HepG2 (cell line): ENCODE data around the gene ZNF324B. TPM values are rescaled to one million over a fixed set of nuclear protein-coding genes. Genes with fewer than 3 reads are reported as not detected.

Experiments
- ATAC-seq: fragments of 200-7000 bp; cut with Tn5 transposase; 3 replicates; pipeline ENCODE4 v1.9.1; 2020; ENCODE audit warnings: mild to moderate bottlenecking, moderate library complexity
- BruUV-seq: library from RNA; stranded (reverse); fragments of 400-500 nt; replicated peaks from 2 replicates; lab custom pipeline; 2021; lab: Mats Ljungman, UMichigan
- CTCF ChIA-PET: fragments of 300-600 bp; formaldehyde crosslinking; extraction: SDS; loops from one replicate; lab custom pipeline; 2021; ENCODE audit warnings: low total read pairs, inconsistent platforms, low intra/inter-chr PET ratio; lab: Yijun Ruan, JAX
- POLR2A ChIA-PET: fragments of 350-600 bp; sonication (Branson Sonifier 250); formaldehyde crosslinking; loops from one replicate; lab custom pipeline; 2020; ENCODE audit warnings: antibody characterized with exemption, inconsistent platforms; lab: Yijun Ruan, JAX
- DNase-seq: peaks from one replicate; pipeline ENCODE4 v3.0.0-alpha.2; 2015; ENCODE audit warnings: low spot score
- FAIRE-seq: peaks from 3 replicates; lab custom pipeline; 2011; peaks lifted over from hg19 to GRCh38; lab: Jason Lieb, UNC
- H2AFZ ChIP-seq: one replicate; pipeline ENCODE4 v1.6.1; 2011; ENCODE audit warnings: low read length, inconsistent platforms
- H3K27ac ChIP-seq: fragments of 300-600 bp; 3 replicates; pipeline ENCODE4 v1.8.0; 2011; ENCODE audit warnings: mixed run types, mild to moderate bottlenecking, mixed read lengths, low read length, inconsistent platforms; ENCODE audit not compliant: insufficient read depth; ENCODE audit errors: extremely low read length
- H3K27me3 ChIP-seq, 2 experiments: fragments of 200-600 bp in 1 of 2; 2 replicates in 1 of 2; 3 replicates in 1 of 2; pipeline versions ENCODE4 v1.6.0 to v1.8.0; 2011; ENCODE audit warnings: low read length in 2 of 2, mild to moderate bottlenecking in 2 of 2, moderate library complexity in 2 of 2, inconsistent platforms in 1 of 2; ENCODE audit not compliant: insufficient read depth in 2 of 2, control insufficient read depth in 1 of 2
- H3K36me3 ChIP-seq, 2 experiments: fragments of 200-600 bp in 1 of 2; replicated peaks in 1 of 2; 2 replicates in 1 of 2; 3 replicates in 1 of 2; pipeline versions ENCODE4 v1.5.1 to v1.8.0; 2011; ENCODE audit warnings: low read length in 2 of 2, inconsistent platforms in 1 of 2; ENCODE audit not compliant: insufficient read depth in 2 of 2, control insufficient read depth in 1 of 2
- H3K4me1 ChIP-seq: 2 replicates; pipeline ENCODE4 v1.5.1; 2012; ENCODE audit warnings: low read length, inconsistent platforms; ENCODE audit not compliant: insufficient read depth
- H3K4me2 ChIP-seq: 2 replicates; pipeline ENCODE4 v1.6.0; 2011; ENCODE audit warnings: low read depth, low read length, inconsistent platforms
- H3K4me3 ChIP-seq, 3 experiments: fragments of 200-600 bp in 1 of 3; sonication (generic), shearing (Covaris generic) in 1 of 3; replicated peaks in 1 of 3; 2 replicates each; pipeline ENCODE4 v1.5.1; 2011 to 2016; ENCODE audit warnings: low read length in 3 of 3, inconsistent platforms in 2 of 3, low read depth in 2 of 3, mild to moderate bottlenecking in 2 of 3, control low read depth in 1 of 3, mixed read lengths in 1 of 3; ENCODE audit not compliant: insufficient read depth in 1 of 3
- H3K79me2 ChIP-seq: one replicate; pipeline ENCODE4 v1.6.1; 2011; ENCODE audit warnings: low read length, inconsistent platforms; ENCODE audit not compliant: insufficient read depth
- H3K9ac ChIP-seq: 2 replicates; pipeline ENCODE4 v1.6.0; 2011; ENCODE audit warnings: mild to moderate bottlenecking, low read depth, low read length, inconsistent platforms; ENCODE audit not compliant: insufficient read depth
- H3K9me3 ChIP-seq: 2 replicates; pipeline ENCODE4 v1.5.1; 2012; ENCODE audit warnings: mild to moderate bottlenecking, low read length
- H4K20me1 ChIP-seq: 2 replicates; pipeline ENCODE4 v1.6.0; 2011; ENCODE audit warnings: inconsistent platforms, mild to moderate bottlenecking, low read length, moderate library complexity; ENCODE audit not compliant: insufficient read depth
- MTA3 ChIP-seq: sonication (generic); formaldehyde crosslinking; IDR thresholded peaks from 2 replicates; pipeline ENCODE4 v1.4.0; 2020; ENCODE audit warnings: missing genetic modification reagents
- RNF2 ChIP-seq: fragments of 450-650 bp; conservative IDR thresholded peaks from 2 replicates; pipeline ENCODE4 v1.6.1; 2016; ENCODE audit warnings: low read depth
- ZNF44 ChIP-seq: sonication (generic); formaldehyde crosslinking; IDR thresholded peaks from 2 replicates; pipeline ENCODE4 v1.5.1; 2020; ENCODE audit warnings: mild to moderate bottlenecking, missing genetic modification reagents
- ZNF724P ChIP-seq: sonication (generic); formaldehyde crosslinking; IDR thresholded peaks from 2 replicates; pipeline ENCODE4 v1.8.0; 2022; ENCODE audit warnings: missing genetic modification reagents, borderline replicate concordance
- ZNF781 ChIP-seq: sonication (generic); formaldehyde crosslinking; IDR thresholded peaks from 2 replicates; pipeline ENCODE4 v1.5.1; 2020; ENCODE audit warnings: borderline replicate concordance, mild to moderate bottlenecking, missing genetic modification reagents; ENCODE audit errors: not compliant biosample characterization
- WGBS: methylation state at CpG from one replicate; pipeline ENCODE4 v1.1.6; 2017; ENCODE audit warnings: low lambda C conversion rate; 5-methylcytosine and 5-hydroxymethylcytosine counted together
- in situ Hi-C: cut with HindIII; loops from 2 replicates; pipeline ENCODE4 v1.10.0; 2017; ENCODE audit warnings: low pct_unique_long_range_greater_than_20kb; ENCODE audit not compliant: extremely low pct_ligation_motif_present
- intact Hi-C: fragments of 100-400 bp; cut with micrococcal nuclease; formaldehyde crosslinking; loops from one replicate; pipeline ENCODE4 v1.10.0; 2022; ENCODE audit not compliant: unreplicated experiment
- polyA plus RNA-seq, 8 experiments: library from polyadenylated mRNA; depleted of rRNA in 3 of 8; stranded (reverse) in 7 of 8; unstranded in 1 of 8; fragments of >200 nt; fragmentation: Illumina TruSeq in 4 of 8; extraction: Trizol in 4 of 8; gene quantifications; 2 replicates each; pipeline versions ENCODE4 v1.2.1 to v1.2.3, GENCODE V29; 2011 to 2016; ENCODE audit warnings: low read depth in 4 of 8, missing spikeins in 1 of 8, mixed read lengths in 1 of 8; ENCODE audit not compliant: insufficient read depth in 1 of 8
- total RNA-seq, 5 experiments: library from RNA; depleted of rRNA; stranded (reverse); fragments of >200 nt; fragmentation: Illumina TruSeq; extraction: Trizol; gene quantifications; 2 replicates each; pipeline ENCODE4 v1.2.3, GENCODE V29; 2016; ENCODE audit warnings: low read depth in 1 of 5
- TF ChIP-seq, protein P1 (sequence below): IDR thresholded peaks from 2 replicates; pipeline ENCODE4 v1.6.1; 2016
- TF ChIP-seq, protein P2 (sequence below): sonication (generic); formaldehyde crosslinking; IDR thresholded peaks from 2 replicates; pipeline ENCODE4 v1.4.0; 2020; ENCODE audit warnings: mild to moderate bottlenecking, missing genetic modification reagents

ZNF324B gene
- total and polyA plus RNA-seq, 2 of the 13 experiments (the other 11 are each of a cell fraction or from before 2014, with no cell fraction given), result 0.53 to 3.0 TPM

DNA sequence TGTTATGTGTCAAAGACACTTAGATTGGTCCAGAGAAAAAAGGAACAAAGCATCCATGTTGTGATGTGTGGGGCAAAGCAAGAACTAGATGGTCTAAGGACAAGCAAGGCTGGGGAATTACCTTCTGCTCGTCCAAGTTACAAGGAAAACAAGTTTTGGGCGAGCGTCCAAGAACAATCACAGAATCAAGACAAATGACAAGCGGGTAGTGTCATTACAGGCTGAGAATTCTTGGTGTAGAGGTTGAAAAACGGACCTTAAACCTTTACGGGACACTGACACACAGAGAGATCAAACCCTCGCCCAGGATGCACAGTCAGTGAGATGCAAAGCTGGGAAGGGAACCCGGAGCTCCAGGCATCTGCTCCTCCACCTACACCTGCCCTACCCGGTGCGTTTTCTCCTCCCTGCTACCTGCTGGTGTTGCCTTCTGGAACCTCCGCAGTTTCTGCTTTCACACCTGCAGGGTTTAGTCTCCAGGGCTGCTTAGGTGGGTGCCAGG, 515 bp upstream of the ZNF324B start:
- WGBS, result 5% methylated on average over 11 of the region's 11 CpGs
- Histone ChIP-seq H3K27ac (no peak overlapping the region), H3K36me3 (no peaks in the 10 kb centered on the region), H3K4me2 (peak overlapping the region; percentile 88), H3K4me3 (peak overlapping the region; percentile 68 to 92 (median 83); a peak in 5 of 6 replicates), H2AFZ (no peak overlapping the region), H3K9me3 (peaks cover 21% of the 10 kb centered on the region), H3K9ac (peak overlapping the region; percentile 20; the same call in 1 of the 2 replicates), H3K4me1 (peaks cover 7% of the 10 kb centered on the region), H3K79me2 (no peaks in the 10 kb centered on the region), H4K20me1 (no peaks in the 10 kb centered on the region), H3K27me3 (no peaks in the 10 kb centered on the region)
- CTCF ChIA-PET, result no interaction called here
- no TSS peak for BruUV-seq
- peak; percentile 41 for TF ChIP-seq ZNF781 (CRISPR knock-in tag)
- TF ChIP-seq ZNF724P (CRISPR knock-in tag), result 0 out of 2 replicates have a peak, but pooled peaks have one; percentile 12
- TF ChIP-seq, protein P1, sequence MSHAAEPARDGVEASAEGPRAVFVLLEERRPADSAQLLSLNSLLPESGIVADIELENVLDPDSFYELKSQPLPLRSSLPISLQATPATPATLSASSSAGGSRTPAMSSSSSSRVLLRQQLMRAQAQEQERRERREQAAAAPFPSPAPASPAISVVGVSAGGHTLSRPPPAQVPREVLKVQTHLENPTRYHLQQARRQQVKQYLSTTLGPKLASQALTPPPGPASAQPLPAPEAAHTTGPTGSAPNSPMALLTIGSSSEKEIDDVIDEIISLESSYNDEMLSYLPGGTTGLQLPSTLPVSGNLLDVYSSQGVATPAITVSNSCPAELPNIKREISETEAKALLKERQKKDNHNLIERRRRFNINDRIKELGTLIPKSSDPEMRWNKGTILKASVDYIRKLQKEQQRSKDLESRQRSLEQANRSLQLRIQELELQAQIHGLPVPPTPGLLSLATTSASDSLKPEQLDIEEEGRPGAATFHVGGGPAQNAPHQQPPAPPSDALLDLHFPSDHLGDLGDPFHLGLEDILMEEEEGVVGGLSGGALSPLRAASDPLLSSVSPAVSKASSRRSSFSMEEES (CRISPR knock-in tag), result 0 out of 2 replicates have a peak, but pooled peaks have one; percentile 5
- 0 out of 2 replicates have a peak, but pooled peaks have one; percentile 4 for TF ChIP-seq ZNF44 (CRISPR knock-in tag)
- TF ChIP-seq RNF2, result no peak
- TF ChIP-seq, protein P2, sequence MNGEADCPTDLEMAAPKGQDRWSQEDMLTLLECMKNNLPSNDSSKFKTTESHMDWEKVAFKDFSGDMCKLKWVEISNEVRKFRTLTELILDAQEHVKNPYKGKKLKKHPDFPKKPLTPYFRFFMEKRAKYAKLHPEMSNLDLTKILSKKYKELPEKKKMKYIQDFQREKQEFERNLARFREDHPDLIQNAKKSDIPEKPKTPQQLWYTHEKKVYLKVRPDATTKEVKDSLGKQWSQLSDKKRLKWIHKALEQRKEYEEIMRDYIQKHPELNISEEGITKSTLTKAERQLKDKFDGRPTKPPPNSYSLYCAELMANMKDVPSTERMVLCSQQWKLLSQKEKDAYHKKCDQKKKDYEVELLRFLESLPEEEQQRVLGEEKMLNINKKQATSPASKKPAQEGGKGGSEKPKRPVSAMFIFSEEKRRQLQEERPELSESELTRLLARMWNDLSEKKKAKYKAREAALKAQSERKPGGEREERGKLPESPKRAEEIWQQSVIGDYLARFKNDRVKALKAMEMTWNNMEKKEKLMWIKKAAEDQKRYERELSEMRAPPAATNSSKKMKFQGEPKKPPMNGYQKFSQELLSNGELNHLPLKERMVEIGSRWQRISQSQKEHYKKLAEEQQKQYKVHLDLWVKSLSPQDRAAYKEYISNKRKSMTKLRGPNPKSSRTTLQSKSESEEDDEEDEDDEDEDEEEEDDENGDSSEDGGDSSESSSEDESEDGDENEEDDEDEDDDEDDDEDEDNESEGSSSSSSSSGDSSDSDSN (CRISPR knock-in tag), result 0 out of 2 replicates have a peak, but pooled peaks have one; percentile 14
- no peak for TF ChIP-seq MTA3 (CRISPR knock-in tag)
- FAIRE-seq (no peak), ATAC-seq (peak; percentile 48), DNase-seq (no peak)
- in situ Hi-C loops (no loop called here), intact Hi-C loops (loop anchor here (2.0 to 5.0 kb wide), 2 partner anchors 16 to 44 kb away; partner anchors contain the start of genes ZNF324 and ZNF584)
- POLR2A ChIA-PET, result interaction anchor here (1.2 to 1.8 kb wide), 3 partner anchors 42 to 124 kb away, joined by 4 to 6 read pairs (median 5); partner anchors contain the start of genes ZNF497 and ZNF584
